Fibroblast of lung (primary cell): Measurements from ENCODE around the gene MACROD2.

ENCODE experiments used
- EZH2 ChIP-seq: IDR thresholded peaks from 2 replicates; pipeline ENCODE4 v1.5.1; 2012; ENCODE audit warnings: low read length, control low read depth, mild to moderate bottlenecking; ENCODE audit errors: missing control alignments
- TF ChIP-seq, protein P1 (sequence below), 2 donors: IDR thresholded peaks in 1 of 2; conservative IDR thresholded peaks in 1 of 2; 1 replicate in 1 of 2; 2 replicates in 1 of 2; pipeline ENCODE4 v1.5.1; 2011 to 2012; ENCODE audit warnings: low read length in 2 of 2, control low read depth in 1 of 2, inconsistent platforms in 1 of 2, low read depth in 1 of 2, mild to moderate bottlenecking in 1 of 2

DNA sequence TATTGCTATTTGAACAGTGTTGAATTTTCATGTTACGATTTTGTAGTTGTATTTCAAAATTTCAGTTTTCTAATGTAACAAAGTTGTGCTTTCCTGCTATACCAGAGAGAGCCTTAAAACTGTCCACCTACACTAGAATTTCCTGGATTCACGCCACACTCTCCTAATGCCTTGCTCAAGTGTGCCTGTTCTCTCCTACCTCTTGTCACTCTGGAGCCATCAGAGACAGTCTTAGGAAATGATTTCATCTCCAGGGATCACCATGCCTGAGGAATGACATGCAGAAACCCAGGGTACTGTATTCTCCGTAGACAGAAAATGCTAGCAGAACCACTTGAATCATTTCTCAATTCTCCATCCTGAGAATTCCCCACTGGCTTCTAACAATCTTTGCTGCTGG is 1910.3 kb downstream of the MACROD2 start:
- TF ChIP-seq, protein P1, sequence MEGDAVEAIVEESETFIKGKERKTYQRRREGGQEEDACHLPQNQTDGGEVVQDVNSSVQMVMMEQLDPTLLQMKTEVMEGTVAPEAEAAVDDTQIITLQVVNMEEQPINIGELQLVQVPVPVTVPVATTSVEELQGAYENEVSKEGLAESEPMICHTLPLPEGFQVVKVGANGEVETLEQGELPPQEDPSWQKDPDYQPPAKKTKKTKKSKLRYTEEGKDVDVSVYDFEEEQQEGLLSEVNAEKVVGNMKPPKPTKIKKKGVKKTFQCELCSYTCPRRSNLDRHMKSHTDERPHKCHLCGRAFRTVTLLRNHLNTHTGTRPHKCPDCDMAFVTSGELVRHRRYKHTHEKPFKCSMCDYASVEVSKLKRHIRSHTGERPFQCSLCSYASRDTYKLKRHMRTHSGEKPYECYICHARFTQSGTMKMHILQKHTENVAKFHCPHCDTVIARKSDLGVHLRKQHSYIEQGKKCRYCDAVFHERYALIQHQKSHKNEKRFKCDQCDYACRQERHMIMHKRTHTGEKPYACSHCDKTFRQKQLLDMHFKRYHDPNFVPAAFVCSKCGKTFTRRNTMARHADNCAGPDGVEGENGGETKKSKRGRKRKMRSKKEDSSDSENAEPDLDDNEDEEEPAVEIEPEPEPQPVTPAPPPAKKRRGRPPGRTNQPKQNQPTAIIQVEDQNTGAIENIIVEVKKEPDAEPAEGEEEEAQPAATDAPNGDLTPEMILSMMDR (conservative IDR thresholded peaks at IDR 0.05 in 1 of 2, IDR thresholded peaks at IDR 0.05 in 1 of 2; ENCODE audit: low read depth in 1 of 2, low read length in 2 of 2): no peak
- no peak for TF ChIP-seq EZH2
